Left ventricle myocardium inferior (tissue), 1 donor: Measurements from ENCODE around the gene ADAMTS16. TPM values are rescaled to one million over a fixed set of nuclear protein-coding genes. Genes with fewer than 3 reads are reported as not detected.

ENCODE experiments used
- DNase-seq: peaks from one replicate; pipeline ENCODE4 v3.0.0-alpha.2; 2020
- H3K27ac ChIP-seq: fragments of 200-600 bp; replicated peaks from 2 replicates; pipeline ENCODE4 v1.8.0; 2021
- H3K27me3 ChIP-seq: fragments of 200-600 bp; 2 replicates; pipeline ENCODE4 v1.8.0; 2021; ENCODE audit warnings: low read depth
- H3K36me3 ChIP-seq: fragments of 200-600 bp; 2 replicates; pipeline ENCODE4 v1.8.0; 2021
- H3K4me1 ChIP-seq: fragments of 200-600 bp; 2 replicates; pipeline ENCODE4 v1.8.0; 2021
- H3K4me3 ChIP-seq: fragments of 200-600 bp; 2 replicates; pipeline ENCODE4 v1.8.0; 2021; ENCODE audit warnings: mild to moderate bottlenecking, moderate library complexity
- H3K9me3 ChIP-seq: fragments of 200-600 bp; replicated peaks from 2 replicates; pipeline ENCODE4 v1.8.0; 2021
- CTCF ChIP-seq: fragments of 200-600 bp; IDR thresholded peaks from 2 replicates; pipeline ENCODE4 v1.8.0; 2021; ENCODE audit warnings: antibody characterized with exemption, mild to moderate bottlenecking, borderline replicate concordance
- intact Hi-C: fragments of 100-400 bp; cut with micrococcal nuclease; formaldehyde crosslinking; loops from one replicate; pipeline ENCODE4 v1.11.0; 2022
- total RNA-seq: library from RNA; stranded (reverse); fragmentation: NEBNext Ultra II Directional; extraction: Animal tissue kit (Norgen Biotek cat#: 25700); gene quantifications from one replicate; pipeline ENCODE4 v1.2.1, GENCODE V29; 2021
- donor health status: DM: no; HTN: yes; CAD: no; lungs with severe emphysema.

ADAMTS16 gene
- total RNA-seq, 1 donor from 2014 or later, result not detected

- Histone ChIP-seq H3K27ac (no peak overlapping the region), H3K4me3 (no peak overlapping the region), H3K4me1 (no peaks in the 10 kb centered on the region), H3K36me3 (no peaks in the 10 kb centered on the region), H3K27me3 (peaks cover 22% of the 10 kb centered on the region), H3K9me3 (no peaks in the 10 kb centered on the region)
- DNase-seq, result no peak
- TF ChIP-seq CTCF, result no peak
- intact Hi-C loops, result no loop called here
Measured at GRCh38 chr5:5327126-5327525, 187.0 kb downstream of the ADAMTS16 start.

- no peaks in the 10 kb centered on the region for H3K4me1 ChIP-seq
- intact Hi-C loops, result no loop called here
- H3K9me3 ChIP-seq, result no peaks in the 10 kb centered on the region
- peaks cover 22% of the 10 kb centered on the region for H3K27me3 ChIP-seq
- TF ChIP-seq CTCF, result no peak
- DNase-seq, result no peak
- H3K27ac ChIP-seq, result no peak overlapping the region
- H3K36me3 ChIP-seq, result no peaks in the 10 kb centered on the region
- no peak overlapping the region for H3K4me3 ChIP-seq
Measured at GRCh38 chr5:5330728-5331452, 190.8 kb downstream of the ADAMTS16 start.

- DNase-seq, result no peak
- Histone ChIP-seq H3K27ac (no peak overlapping the region), H3K36me3 (no peaks in the 10 kb centered on the region), H3K4me3 (no peak overlapping the region), H3K4me1 (no peaks in the 10 kb centered on the region), H3K27me3 (peaks cover 17% of the 10 kb centered on the region), H3K9me3 (no peaks in the 10 kb centered on the region)
- intact Hi-C loops, result no loop called here
- TF ChIP-seq CTCF, result no peak
Measured at GRCh38 chr5:5331848-5332247, 191.7 kb downstream of the ADAMTS16 start.

DNA sequence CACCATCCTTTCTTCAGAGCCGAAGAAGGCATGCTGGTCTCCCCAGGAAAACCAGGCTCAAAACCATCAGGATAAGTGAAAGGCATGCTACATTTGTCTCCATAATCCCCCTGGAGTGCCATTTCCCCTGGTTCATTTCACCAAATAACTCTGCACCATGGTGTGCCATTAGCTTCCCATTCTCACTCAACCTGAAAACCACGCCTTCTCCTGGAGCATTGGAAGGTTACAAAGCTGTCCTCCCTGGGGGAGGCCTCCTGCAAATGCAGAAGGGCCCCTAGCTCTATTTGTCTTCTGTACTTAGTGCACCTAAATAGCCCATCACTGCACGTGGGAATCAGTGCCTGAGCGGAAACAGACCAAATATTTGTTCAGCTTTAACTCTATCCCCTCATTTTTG, 192.2 kb downstream of the ADAMTS16 start:
- intact Hi-C loops, result no loop called here
- Histone ChIP-seq H3K27me3 (peaks cover 12% of the 10 kb centered on the region), H3K9me3 (no peaks in the 10 kb centered on the region), H3K4me1 (no peaks in the 10 kb centered on the region), H3K27ac (no peak overlapping the region), H3K4me3 (no peak overlapping the region), H3K36me3 (no peaks in the 10 kb centered on the region)
- DNase-seq, result no peak
- no peak for TF ChIP-seq CTCF

GRCh38 chr5:5335107-5335506, 195.0 kb downstream of the ADAMTS16 start:
- TF ChIP-seq CTCF, result no peak
- intact Hi-C loops, result no loop called here
- no peaks in the 10 kb centered on the region for H3K36me3 ChIP-seq

More at GRCh38 chr5:5335107-5335506, 195.0 kb downstream of the ADAMTS16 start:
- no peaks in the 10 kb centered on the region for H3K9me3 ChIP-seq
- no peaks in the 10 kb centered on the region for H3K27me3 ChIP-seq
- no peaks in the 10 kb centered on the region for H3K4me1 ChIP-seq
- no peak for DNase-seq
- H3K4me3 ChIP-seq, result no peak overlapping the region
- H3K27ac ChIP-seq, result no peak overlapping the region
